HG03565 (cell line): ENCODE data around the gene RELL2.

Experiments
- ATAC-seq: cut with Tn5 transposase; IDR thresholded peaks from one replicate; pipeline ENCODE4 v1.9.1; 2021; ENCODE audit warnings: mild to moderate bottlenecking, moderate library complexity; ENCODE audit not compliant: unreplicated experiment

The RELL2 gene

GRCh38 chr5:141618030-141618803 is 18.6 kb upstream of the RELL2 start:
- ATAC-seq: peak; percentile 17

DNA sequence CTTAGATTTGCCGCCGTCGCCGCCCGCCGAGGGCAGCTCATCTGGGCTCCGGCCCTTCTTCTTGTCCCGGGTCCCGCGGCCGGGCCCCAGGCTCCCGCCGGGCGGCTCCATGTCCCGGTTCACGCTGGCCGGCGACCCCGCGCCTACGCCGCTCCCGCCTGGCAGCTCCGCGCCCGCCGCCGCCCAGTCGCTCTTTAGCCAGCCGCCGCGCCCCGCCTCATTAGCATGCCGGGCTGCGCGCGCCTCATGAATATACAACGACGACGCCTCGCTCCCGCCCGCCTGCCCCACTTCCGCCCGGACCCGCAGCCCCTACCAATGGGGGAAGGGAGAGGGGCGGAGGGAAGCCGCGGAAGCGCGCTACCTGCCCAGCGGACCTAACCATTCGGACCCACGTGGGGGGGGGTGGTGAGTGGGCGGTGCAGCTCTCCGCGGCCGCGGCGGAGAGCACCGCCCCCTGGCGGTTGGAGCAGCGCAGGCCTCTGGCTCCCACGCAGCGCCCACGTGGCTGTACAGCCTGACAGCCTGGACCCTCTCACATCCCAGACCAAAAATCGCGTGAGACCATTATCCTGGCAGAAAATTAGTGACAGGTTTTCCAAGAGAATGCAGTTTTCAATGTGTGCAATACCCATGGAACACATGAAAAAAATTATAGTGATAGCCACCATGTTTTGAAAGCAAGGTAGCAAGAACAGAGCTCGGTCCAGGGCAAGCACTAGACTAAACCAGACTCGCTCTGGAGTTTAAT is 17.8 kb upstream of the RELL2 start, which contains the start of gene DIAPH1:
TSS of gene DIAPH1 (minus strand) at position 197 of the 751 bp plus-strand sequence. CDS start at position 111, 86 bp downstream.
- peak; percentile 58 for ATAC-seq

GRCh38 chr5:141623186-141623585 is 13.6 kb upstream of the RELL2 start:
- peak; percentile 61 for ATAC-seq

DNA sequence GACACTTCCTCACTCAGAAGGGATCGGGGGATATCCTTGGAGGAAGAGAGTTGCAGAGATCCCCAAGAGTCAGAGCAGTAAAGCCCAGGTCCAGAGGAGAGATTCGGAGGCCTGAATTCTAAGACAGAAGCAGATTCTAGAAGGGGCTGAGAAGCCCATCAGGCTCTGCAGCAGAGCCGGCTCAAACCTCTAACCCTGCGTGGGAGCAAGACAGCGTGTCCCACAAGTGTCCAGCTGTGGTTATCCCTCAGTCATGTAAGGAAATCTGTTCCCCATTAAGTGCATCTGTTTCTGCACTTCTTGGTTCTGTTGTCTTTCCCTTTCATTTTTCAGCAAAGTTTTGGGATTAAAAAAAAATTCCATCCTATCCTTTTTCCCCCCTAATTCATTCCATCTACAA is 13.2 kb upstream of the RELL2 start:
- ATAC-seq: no peak

DNA sequence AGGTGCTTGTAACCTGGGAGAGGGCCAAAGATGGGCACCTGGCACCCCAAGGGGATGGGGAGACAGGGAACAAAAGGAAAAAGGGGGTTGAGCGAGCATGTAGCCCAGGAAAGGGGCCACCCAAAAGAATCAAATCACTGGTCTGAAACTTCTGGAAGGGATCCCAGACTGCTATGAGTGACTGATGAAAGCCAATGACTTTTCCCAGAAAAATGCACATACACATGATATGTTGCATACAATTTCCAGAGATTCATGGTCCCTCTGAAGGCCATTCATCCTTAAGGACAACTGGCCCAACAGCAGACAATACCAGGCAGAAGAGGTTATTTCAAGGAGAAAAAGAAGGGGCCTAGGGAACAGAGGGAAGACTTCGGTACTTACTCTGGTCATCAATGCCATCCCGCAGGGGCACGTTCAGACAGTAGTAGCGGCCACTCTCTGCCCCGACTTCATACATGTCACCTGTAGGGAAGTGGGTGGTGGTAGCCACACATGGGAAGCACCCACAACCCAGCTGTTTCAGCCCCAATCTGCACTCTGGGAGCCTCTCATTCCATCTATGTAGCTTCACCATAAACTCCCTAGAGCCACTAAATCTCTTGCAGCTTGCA is 8.5 kb upstream of the RELL2 start:
- ATAC-seq: no peak

- ATAC-seq: no peak
Observed at GRCh38 chr5:141630570-141631140, 6.1 kb upstream of the RELL2 start.

DNA sequence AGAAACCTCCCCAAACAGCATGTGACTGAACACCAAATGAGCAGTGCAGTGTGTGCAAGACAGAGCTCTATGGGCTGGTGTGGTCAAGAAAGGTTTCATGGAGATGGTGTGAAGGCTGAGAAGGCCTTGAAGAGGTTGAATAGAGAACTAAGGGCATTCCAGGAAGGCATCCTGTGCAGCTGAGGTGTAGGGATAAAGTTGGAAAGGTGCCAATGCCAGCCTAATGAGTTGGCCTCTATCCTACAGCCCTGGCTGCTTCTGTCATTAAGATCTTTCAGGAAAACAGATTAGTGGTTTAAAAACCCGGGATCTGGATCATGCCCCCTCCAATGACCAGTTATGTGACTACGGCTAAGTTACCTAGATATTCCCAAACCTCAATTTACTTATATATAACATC is 4.1 kb upstream of the RELL2 start:
- no peak for ATAC-seq

GRCh38 chr5:141633871-141634561 is 2.8 kb upstream of the RELL2 start:
- peak; percentile 81 for ATAC-seq

GRCh38 chr5:141634720-141635119 is 2.1 kb upstream of the RELL2 start:
- no peak for ATAC-seq

DNA sequence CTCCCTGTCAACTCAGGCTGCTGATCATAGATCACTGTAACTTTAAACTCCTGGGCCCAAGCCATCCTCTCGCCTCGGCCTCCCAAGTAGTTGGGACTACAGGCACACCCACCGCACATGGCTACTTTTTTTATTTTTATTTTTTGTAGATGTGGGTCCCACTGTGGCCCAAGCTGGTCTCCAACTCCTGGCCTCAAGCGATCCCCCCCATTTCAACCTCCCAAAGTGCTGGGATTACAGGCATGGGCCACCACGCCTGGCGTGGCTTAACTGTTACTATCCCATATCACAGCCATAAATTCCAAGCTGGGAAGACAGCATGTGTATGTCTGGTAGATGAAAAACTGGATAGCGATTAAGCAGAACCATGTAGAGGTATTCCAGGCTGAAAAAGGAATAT is 1.2 kb upstream of the RELL2 start:
- no peak for ATAC-seq

GRCh38 chr5:141636106-141636412 is 738 bp upstream of the RELL2 start:
- ATAC-seq: no peak

DNA sequence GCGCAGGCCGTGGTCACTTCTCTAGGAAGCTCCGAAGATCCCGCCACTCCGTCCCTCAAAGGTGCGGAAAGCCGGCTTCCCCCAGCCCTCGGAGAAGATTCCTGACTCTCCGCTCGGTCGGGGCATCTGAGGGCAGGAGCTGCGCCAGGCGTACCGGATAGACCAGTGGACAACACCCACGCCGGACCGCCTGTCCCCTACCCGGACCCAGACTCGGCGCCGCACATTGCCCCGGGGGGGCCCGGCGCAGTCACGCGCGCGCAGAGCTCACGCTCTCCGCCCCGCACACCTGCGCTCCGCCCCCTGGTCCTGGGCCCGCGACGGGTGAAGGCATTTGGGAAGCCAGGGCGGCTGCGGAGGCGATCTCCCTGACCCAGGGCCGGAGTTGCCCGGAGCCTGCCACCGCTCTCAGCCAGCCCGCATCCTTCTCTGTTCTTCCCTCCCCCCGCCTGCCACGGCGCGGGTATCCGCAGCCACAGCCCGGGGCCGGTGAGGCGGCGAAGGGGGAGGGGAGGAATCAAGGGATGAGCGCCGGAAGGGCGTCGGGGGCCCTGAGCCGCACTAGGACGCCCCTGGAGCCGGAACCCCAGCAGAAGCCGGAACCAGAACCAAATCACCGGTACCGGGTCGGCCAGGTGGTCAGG is 448 bp downstream of the RELL2 start:
- no peak for ATAC-seq

DNA sequence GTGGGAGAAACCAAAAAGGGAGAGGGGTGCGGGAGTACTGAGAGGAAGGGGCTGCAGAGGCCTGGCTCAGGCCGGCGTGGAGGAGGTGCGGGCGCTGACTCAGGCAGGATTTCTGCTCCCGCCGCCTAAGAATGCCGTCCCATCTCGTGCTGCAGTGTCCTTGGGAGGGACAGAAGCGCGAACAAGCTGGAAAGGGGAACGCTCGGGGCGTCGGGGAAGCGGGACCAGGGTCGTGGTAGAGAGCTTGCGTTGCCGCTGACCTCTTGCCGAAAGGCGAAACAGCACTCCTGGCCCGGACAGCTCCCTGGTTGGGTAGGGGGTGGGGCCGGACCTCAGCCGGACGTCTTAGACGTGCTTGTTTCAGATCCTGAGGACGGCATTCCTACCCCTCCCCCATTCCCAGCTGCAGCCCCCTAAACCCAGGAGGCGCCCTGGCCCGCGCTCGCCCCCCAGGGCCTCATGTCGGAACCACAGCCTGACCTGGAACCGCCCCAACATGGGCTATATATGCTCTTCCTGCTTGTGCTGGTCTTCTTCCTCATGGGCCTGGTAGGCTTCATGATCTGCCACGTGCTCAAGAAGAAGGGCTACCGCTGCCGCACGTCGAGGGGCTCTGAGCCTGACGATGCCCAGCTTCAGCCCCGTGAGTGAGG is 1.1 kb downstream of the RELL2 start:
- ATAC-seq: peak; percentile 27

GRCh38 chr5:141638771-141639170 is 2.0 kb downstream of the RELL2 start:
- ATAC-seq: no peak

- no peak for ATAC-seq
Observed at GRCh38 chr5:141639357-141640050, 2.7 kb downstream of the RELL2 start.

GRCh38 chr5:141640051-141640415 is 3.2 kb downstream of the RELL2 start:
- no peak for ATAC-seq

GRCh38 chr5:141640698-141641097 is 3.9 kb downstream of the RELL2 start:
- no peak for ATAC-seq

- peak; percentile 56 for ATAC-seq
Observed at GRCh38 chr5:141641634-141642267, 5.0 kb downstream of the RELL2 start.

GRCh38 chr5:141646026-141646425 is 9.2 kb downstream of the RELL2 start:
- no peak for ATAC-seq
